ENCODE data around the gene YEATS2. TPM values are rescaled to one million over a fixed set of nuclear protein-coding genes. Genes with fewer than 3 reads are reported as not detected.

Gene YEATS2
- total and polyA plus RNA-seq, 2 experiments from 2014 or later: 15.2 to 72.8 TPM

- DNase-seq (ENCODE audit: low spot score): no peak
- no peaks in the 10 kb centered on the region; the same call in 2 of the 3 replicates for H3K9me3 Mint-ChIP-seq
Observed at GRCh38 chr3:183800243-183800863, 102.8 kb downstream of the YEATS2 start.

More at GRCh38 chr3:183800243-183800863, 102.8 kb downstream of the YEATS2 start:
- no peak for ATAC-seq
- Histone ChIP-seq H3K36me3 (ENCODE audit: insufficient read depth) (peaks cover 49% of the 10 kb centered on the region), H3F3A (replicated peaks; ENCODE audit: low read depth) (no peaks in the 10 kb centered on the region), H4K20me1 (replicated peaks; ENCODE audit: insufficient read depth) (no peaks in the 10 kb centered on the region; the same call in none of the 2 replicates), H3K9me2 (ENCODE audit: insufficient read depth) (no peaks in the 10 kb centered on the region), H3K27ac (ENCODE audit: low read depth) (no peak overlapping the region), H2AFZ (no peak overlapping the region), H3K4me3 (no peak overlapping the region), H3K4me1 (ENCODE audit: insufficient read depth) (no peaks in the 10 kb centered on the region), H3K27me3 (ENCODE audit: insufficient read depth) (no peaks in the 10 kb centered on the region), H3K79me2 (replicated peaks; ENCODE audit: insufficient read depth) (no peaks in the 10 kb centered on the region), H3K4me2 (no peak overlapping the region)
- no peak overlapping the region for H3K4me3 Mint-ChIP-seq
- TF ChIP-seq ETS1 (IDR thresholded peaks at IDR 0.05): no peak
- TF ChIP-seq REST (IDR thresholded peaks at IDR 0.05; ENCODE audit: unreplicated experiment): no peak
- no peak for TF ChIP-seq ZNF462 (CRISPR knock-in tag; IDR thresholded peaks at IDR 0.05)
- no peak overlapping the region for H3K27ac Mint-ChIP-seq
- H3K27me3 Mint-ChIP-seq (ENCODE audit: insufficient read depth, low read depth, poor library complexity): peaks cover 7% of the 10 kb centered on the region
- H3K4me1 Mint-ChIP-seq: no peaks in the 10 kb centered on the region
- peaks cover 77% of the 10 kb centered on the region for H3K36me3 Mint-ChIP-seq (ENCODE audit: low read depth)

Data from GM23338 (cell line).